GM18511 (cell line): ENCODE measurements around the gene CNTN3.

ENCODE experiments used
- ATAC-seq: cut with Tn5 transposase; IDR thresholded peaks from one replicate; pipeline ENCODE4 v1.9.1; 2021; ENCODE audit warnings: mild to moderate bottlenecking, moderate library complexity; ENCODE audit not compliant: unreplicated experiment

CNTN3 gene

GRCh38 chr3:74613060-74613459 lies 1.4 kb downstream of the CNTN3 start:
- no peak for ATAC-seq

- no peak for ATAC-seq
Measured at GRCh38 chr3:74611206-74611605, 3.3 kb downstream of the CNTN3 start.

- no peak for ATAC-seq
Measured at GRCh38 chr3:74607803-74608202, 6.7 kb downstream of the CNTN3 start.

- ATAC-seq, result no peak
Measured at GRCh38 chr3:74606996-74607395, 7.5 kb downstream of the CNTN3 start.

- no peak for ATAC-seq
Measured at GRCh38 chr3:74605437-74605836, 9.0 kb downstream of the CNTN3 start.

GRCh38 chr3:74603292-74603691 lies 11.2 kb downstream of the CNTN3 start:
- no peak for ATAC-seq

GRCh38 chr3:74602471-74602870 lies 12.0 kb downstream of the CNTN3 start:
- no peak for ATAC-seq

GRCh38 chr3:74601793-74602192 lies 12.7 kb downstream of the CNTN3 start:
- ATAC-seq, result no peak

GRCh38 chr3:74599564-74599963 lies 14.9 kb downstream of the CNTN3 start:
- ATAC-seq, result no peak

- ATAC-seq, result no peak
Measured at GRCh38 chr3:74593152-74593551, 21.3 kb downstream of the CNTN3 start.

- ATAC-seq, result no peak
Measured at GRCh38 chr3:74592359-74592758, 22.1 kb downstream of the CNTN3 start.

- ATAC-seq, result no peak
Measured at GRCh38 chr3:74591946-74592345, 22.5 kb downstream of the CNTN3 start.

GRCh38 chr3:74591342-74591741 lies 23.1 kb downstream of the CNTN3 start:
- no peak for ATAC-seq

- ATAC-seq, result no peak
Measured at GRCh38 chr3:74590620-74591262, 23.7 kb downstream of the CNTN3 start.

- ATAC-seq, result no peak
Measured at GRCh38 chr3:74584782-74585181, 29.7 kb downstream of the CNTN3 start.

GRCh38 chr3:74582982-74583381 lies 31.5 kb downstream of the CNTN3 start:
- ATAC-seq, result no peak

- no peak for ATAC-seq
Measured at GRCh38 chr3:74575857-74576256, 38.6 kb downstream of the CNTN3 start.

- ATAC-seq, result no peak
Measured at GRCh38 chr3:74571118-74571517, 43.3 kb downstream of the CNTN3 start.
